Natural killer cell (primary cell): ENCODE measurements around the gene LRRC73. TPM values are rescaled to one million over a fixed set of nuclear protein-coding genes. Genes with fewer than 3 reads are reported as not detected.

Experiments
- ATAC-seq, 3 donors: fragments of 150-1000 bp in 2 of 3; fragments of 200-7000 bp in 1 of 3; cut with Tn5 transposase; 1 replicate in 1 of 3; 2 replicates in 2 of 3; pipeline ENCODE4 v1.10.0; 2021; ENCODE audit warnings: mild to moderate bottlenecking in 2 of 3, moderate library complexity in 2 of 3
- DNase-seq, 2 donors: peaks; one replicate each; pipeline versions ENCODE4 v3.0.0 to v3.0.0-alpha.2; 2013 to 2021; ENCODE audit warnings: mixed read lengths in 1 of 2
- H3K27ac ChIP-seq: one replicate; pipeline ENCODE4 v1.5.1; 2013; ENCODE audit warnings: mild to moderate bottlenecking, low read length
- H3K27me3 ChIP-seq: one replicate; pipeline ENCODE4 v1.6.1; 2013; ENCODE audit warnings: low read length; ENCODE audit not compliant: control insufficient read depth, insufficient read depth
- H3K36me3 ChIP-seq: one replicate; pipeline ENCODE4 v1.6.1; 2013; ENCODE audit warnings: low read length; ENCODE audit not compliant: control insufficient read depth, insufficient read depth
- H3K4me1 ChIP-seq: one replicate; pipeline ENCODE4 v1.6.1; 2013; ENCODE audit warnings: low read length; ENCODE audit not compliant: control insufficient read depth, insufficient read depth
- H3K4me3 ChIP-seq: one replicate; pipeline ENCODE4 v1.5.1; 2013; ENCODE audit warnings: low read length
- H3K9me3 ChIP-seq: one replicate; pipeline ENCODE4 v1.6.1; 2013; ENCODE audit warnings: low read length; ENCODE audit not compliant: control insufficient read depth, insufficient read depth
- H3K27ac Mint-ChIP-seq, 2 donors: one replicate each; pipeline ENCODE4 v1.8.0; 2022; ENCODE audit warnings: mild to moderate bottlenecking in 2 of 2, mixed read lengths in 2 of 2, moderate library complexity in 1 of 2
- H3K27me3 Mint-ChIP-seq, 2 donors: one replicate each; pipeline ENCODE4 v1.8.0; 2022; ENCODE audit warnings: low read depth in 2 of 2, mixed read lengths in 2 of 2
- H3K36me3 Mint-ChIP-seq: one replicate; pipeline ENCODE4 v1.8.0; 2022; ENCODE audit warnings: mixed read lengths
- H3K4me1 Mint-ChIP-seq, 2 donors: one replicate each; pipeline ENCODE4 v1.8.0; 2022; ENCODE audit warnings: mixed read lengths in 2 of 2
- H3K4me3 Mint-ChIP-seq: one replicate; pipeline ENCODE4 v1.8.0; 2022; ENCODE audit warnings: mild to moderate bottlenecking, moderate library complexity, mixed read lengths
- H3K9me3 Mint-ChIP-seq, 2 donors: one replicate each; pipeline ENCODE4 v1.8.0; 2022; ENCODE audit warnings: mixed read lengths in 2 of 2
- WGBS: methylation state at CpG from one replicate; pipeline ENCODE4 v1.1.7; 2013; ENCODE audit warnings: missing lambda C conversion rate; ENCODE audit not compliant: insufficient coverage; 5-methylcytosine and 5-hydroxymethylcytosine counted together
- intact Hi-C: fragments of 100-400 bp; cut with micrococcal nuclease; formaldehyde crosslinking; loops from one replicate; pipeline ENCODE4 v1.14.2; 2022
- total RNA-seq, 4 donors: library from RNA; stranded (reverse); fragments of 120-200 nt in 1 of 4; gene quantifications; one replicate each; pipeline versions ENCODE4 v1.2.3 to v1.2.4, GENCODE V29; 2013 to 2022
- TF ChIP-seq, protein P1 (sequence below): fragments of 200-600 bp; IDR thresholded peaks from one replicate; pipeline ENCODE4 v1.8.0; 2022; ENCODE audit warnings: antibody characterized with exemption

Gene LRRC73
- total RNA-seq, 3 donors from 2014 or later (not counting 1 experiment from before 2014, with no cell fraction given) = 0.24 to 0.68 (median 0.45) TPM

DNA sequence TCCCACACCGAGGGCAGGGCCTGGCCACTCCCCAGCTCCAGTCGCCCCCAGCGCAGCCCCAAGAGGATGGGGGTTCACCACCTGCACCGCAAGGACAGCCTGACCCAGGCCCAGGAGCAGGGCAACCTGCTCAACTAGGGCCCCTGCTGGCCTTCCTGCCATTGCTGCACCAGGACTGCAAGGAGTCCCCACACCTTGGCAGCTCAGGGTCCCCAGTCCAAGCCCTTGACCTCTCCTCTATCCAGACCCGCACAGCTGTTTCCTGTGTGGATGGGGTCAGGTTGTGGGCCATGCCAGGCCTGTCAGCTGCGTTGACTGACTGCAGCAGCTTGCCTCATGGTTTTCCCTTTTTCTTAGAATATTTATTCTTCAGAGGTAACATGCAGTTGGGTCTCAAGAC is 4.4 kb downstream of the LRRC73 start:
- 88% methylated on average over 6 of the region's 6 CpGs for WGBS
- ATAC-seq (no peak), DNase-seq (no peak)
- Mint-ChIP-seq H3K9me3 (no peaks in the 10 kb centered on the region), H3K27me3 (peaks cover 10 to 12% of the 10 kb centered on the region in 2 donors), H3K4me1 (peaks cover 0 to 14% of the 10 kb centered on the region in 2 donors), H3K27ac (no peak overlapping the region), H3K4me3 (no peak overlapping the region), H3K36me3 (no peaks in the 10 kb centered on the region)
- peaks cover 14% of the 10 kb centered on the region for H3K4me1 ChIP-seq
- no peaks in the 10 kb centered on the region for H3K9me3 ChIP-seq
- H3K4me3 ChIP-seq = no peak overlapping the region
- intact Hi-C loops = loop anchor here (1.0 to 10.0 kb wide), 4 partner anchors 50 to 271 kb away; partner anchors contain the start of genes CRIP3 and DLK2
- TF ChIP-seq, protein P1, sequence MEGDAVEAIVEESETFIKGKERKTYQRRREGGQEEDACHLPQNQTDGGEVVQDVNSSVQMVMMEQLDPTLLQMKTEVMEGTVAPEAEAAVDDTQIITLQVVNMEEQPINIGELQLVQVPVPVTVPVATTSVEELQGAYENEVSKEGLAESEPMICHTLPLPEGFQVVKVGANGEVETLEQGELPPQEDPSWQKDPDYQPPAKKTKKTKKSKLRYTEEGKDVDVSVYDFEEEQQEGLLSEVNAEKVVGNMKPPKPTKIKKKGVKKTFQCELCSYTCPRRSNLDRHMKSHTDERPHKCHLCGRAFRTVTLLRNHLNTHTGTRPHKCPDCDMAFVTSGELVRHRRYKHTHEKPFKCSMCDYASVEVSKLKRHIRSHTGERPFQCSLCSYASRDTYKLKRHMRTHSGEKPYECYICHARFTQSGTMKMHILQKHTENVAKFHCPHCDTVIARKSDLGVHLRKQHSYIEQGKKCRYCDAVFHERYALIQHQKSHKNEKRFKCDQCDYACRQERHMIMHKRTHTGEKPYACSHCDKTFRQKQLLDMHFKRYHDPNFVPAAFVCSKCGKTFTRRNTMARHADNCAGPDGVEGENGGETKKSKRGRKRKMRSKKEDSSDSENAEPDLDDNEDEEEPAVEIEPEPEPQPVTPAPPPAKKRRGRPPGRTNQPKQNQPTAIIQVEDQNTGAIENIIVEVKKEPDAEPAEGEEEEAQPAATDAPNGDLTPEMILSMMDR = no peak
- H3K27me3 ChIP-seq = peaks cover 17% of the 10 kb centered on the region
- peaks cover 42% of the 10 kb centered on the region for H3K36me3 ChIP-seq
- no peak overlapping the region for H3K27ac ChIP-seq

GRCh38 chr6:43504756-43505593 is 5.2 kb downstream of the LRRC73 start:
- Histone ChIP-seq H3K9me3 (no peaks in the 10 kb centered on the region), H3K27me3 (peaks cover 17% of the 10 kb centered on the region), H3K4me3 (no peak overlapping the region), H3K27ac (no peak overlapping the region), H3K36me3 (peaks cover 48% of the 10 kb centered on the region), H3K4me1 (peaks cover 9% of the 10 kb centered on the region)
- Mint-ChIP-seq H3K27me3 (peaks cover 10 to 12% of the 10 kb centered on the region in 2 donors), H3K4me1 (peaks cover 0 to 14% of the 10 kb centered on the region in 2 donors), H3K4me3 (no peak overlapping the region), H3K9me3 (no peaks in the 10 kb centered on the region), H3K27ac (no peak overlapping the region), H3K36me3 (no peaks in the 10 kb centered on the region)
- TF ChIP-seq, protein P1 = no peak
- intact Hi-C loops = loop anchor here (10.0 kb wide), 1 partner anchor 270 kb away; no protein-coding TSS in a partner anchor
- WGBS = 98% methylated on average over 24 of the region's 26 CpGs
- DNase-seq (no peak), ATAC-seq (no peak)

GRCh38 chr6:43503443-43503842 is 6.7 kb downstream of the LRRC73 start:
- no peak for DNase-seq
- intact Hi-C loops = loop anchor here (10.0 kb wide), 1 partner anchor 269 kb away; no protein-coding TSS in a partner anchor
- peak overlapping the region in 1 of 2 donors; percentile 40 for H3K27ac Mint-ChIP-seq
- H3K36me3 Mint-ChIP-seq = no peaks in the 10 kb centered on the region
- TF ChIP-seq, protein P1 = no peak
- H3K9me3 Mint-ChIP-seq = no peaks in the 10 kb centered on the region
- Histone ChIP-seq H3K4me3 (no peak overlapping the region), H3K4me1 (peaks cover 4% of the 10 kb centered on the region), H3K36me3 (peaks cover 63% of the 10 kb centered on the region), H3K9me3 (no peaks in the 10 kb centered on the region), H3K27me3 (peaks cover 8% of the 10 kb centered on the region), H3K27ac (no peak overlapping the region)
- H3K27me3 Mint-ChIP-seq = peaks cover under 1 to 1% of the 10 kb centered on the region in 2 donors
- 93% methylated on average over 8 of the region's 8 CpGs for WGBS
- peaks cover 0 to 4% of the 10 kb centered on the region in 2 donors for H3K4me1 Mint-ChIP-seq
- ATAC-seq = no peak
- no peak overlapping the region for H3K4me3 Mint-ChIP-seq
